KBM-7 (cell line): ENCODE data around the gene ABCA9.

Source experiments
- DNase-seq: peaks from one replicate; pipeline ENCODE4 v3.0.0-alpha.2; 2015
- in situ Hi-C: fragments of 300-500 bp; cut with MboI; formaldehyde crosslinking; loops from 2 replicates; pipeline ENCODE4 v1.14.3; 2020; ENCODE audit warnings: low sequenced_read_pairs, low pct_unique_long_range_greater_than_20kb, mixed read lengths

The ABCA9 gene

DNA sequence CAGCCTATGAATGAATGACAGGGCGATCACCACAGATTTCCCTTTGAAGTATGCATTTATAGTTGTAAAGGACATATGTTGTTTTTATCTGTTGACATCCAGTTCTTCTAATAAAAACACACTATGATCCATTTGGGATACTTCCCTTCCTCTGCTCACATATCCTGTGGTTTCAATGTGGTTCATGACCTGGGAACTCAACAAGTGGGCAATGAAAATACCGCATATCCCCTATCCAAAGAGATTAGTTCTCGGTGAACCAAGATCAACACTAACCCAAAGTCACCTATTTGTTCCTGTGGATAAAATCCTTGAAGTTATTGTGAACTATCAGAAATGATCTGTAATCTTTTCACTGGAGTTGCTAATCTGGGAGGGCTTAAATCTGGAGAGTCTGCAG lies 121.5 kb downstream of the ABCA9 start:
- in situ Hi-C loops, result no loop called here

DNA sequence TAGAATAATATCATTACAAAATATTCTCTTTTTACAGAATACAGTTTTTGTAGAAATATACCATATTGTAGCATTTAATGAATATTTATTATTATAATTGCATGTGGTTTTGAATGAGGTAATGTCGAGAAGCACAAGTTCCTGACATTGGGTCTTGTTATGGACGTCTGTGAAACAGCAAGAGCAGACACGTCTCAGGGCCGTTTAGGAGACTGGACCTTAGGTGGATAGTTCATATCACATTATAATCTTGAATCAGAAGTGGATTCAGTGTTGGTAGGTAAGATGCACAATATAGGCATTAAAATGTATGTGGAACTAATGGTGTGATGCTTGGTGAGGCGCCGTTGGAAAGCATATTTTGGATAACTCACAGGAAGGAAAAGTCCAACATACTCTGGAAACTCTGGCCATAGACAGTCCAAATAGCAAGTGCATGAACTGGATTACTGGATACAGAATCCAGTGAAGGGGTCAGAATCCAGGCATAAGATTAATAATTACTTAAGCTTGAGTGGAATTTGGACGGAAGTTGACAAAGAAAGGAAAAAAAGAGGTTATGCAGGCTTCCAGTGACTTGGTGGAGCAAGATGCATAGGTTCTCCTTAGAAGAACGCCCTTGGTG lies 122.7 kb downstream of the ABCA9 start:
- in situ Hi-C loops, result no loop called here
- no peak for DNase-seq

More for the DNA sequence above, 121.5 kb downstream of the ABCA9 start:
- DNase-seq, result no peak

DNA sequence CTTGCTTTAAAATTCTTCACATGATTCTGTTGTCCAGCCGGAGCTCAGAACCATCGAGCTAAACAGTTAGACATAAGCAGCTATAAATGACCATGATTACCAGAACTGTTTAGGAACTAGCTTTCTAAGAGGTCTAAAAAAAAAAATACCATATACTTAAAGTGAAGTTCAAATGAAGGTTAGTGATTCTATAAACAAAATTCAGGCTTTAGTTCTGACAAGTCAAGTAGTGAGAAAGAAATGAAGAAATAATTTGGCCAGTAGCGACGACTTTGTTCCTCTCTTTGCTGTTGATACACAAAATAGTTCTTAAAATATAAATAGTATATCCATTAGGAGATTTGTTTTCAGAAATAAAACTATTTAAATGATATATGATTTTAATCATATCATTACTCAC lies 133.2 kb downstream of the ABCA9 start:
- no peak for DNase-seq
- in situ Hi-C loops, result no loop called here

DNA sequence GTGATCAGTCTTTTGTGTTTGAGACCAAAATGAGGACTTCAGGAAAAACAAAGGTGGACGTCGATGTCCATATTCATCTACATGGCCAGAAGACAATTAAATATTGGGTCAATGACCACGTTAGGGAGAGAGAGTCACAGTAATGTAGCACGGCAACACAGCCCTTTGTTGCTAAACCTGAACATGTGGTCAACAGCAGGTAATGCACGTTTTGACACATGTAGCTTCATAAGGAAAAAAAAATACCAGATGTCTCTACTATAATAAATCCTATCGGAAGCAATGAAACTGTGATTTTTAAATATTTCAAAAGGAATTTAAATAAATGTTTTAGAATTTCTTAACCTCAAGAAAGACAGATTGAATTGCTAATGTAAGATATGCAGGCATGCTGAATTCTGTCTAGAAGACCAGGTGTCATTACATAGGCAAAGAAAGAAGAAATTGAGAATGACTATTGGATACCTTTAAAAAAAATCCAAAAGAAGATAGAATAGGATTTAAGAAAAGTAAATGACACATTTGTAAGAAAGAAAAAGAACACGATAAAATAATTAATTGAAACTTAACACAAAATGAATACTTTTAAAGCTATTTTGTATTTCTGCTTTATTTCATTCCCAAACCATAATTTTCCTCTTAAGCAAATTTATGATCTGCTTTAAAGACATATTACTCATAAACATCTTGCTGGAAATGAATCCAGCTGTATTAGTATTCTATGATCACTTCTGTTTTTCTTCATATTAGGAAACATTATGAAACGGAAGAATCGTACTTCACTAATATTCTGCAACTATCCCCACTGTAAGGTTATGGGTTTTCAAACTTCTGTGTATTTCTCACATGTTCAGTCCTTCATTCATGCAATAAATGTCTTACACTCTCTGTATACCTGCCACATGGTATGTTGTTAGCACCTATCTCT lies 135.7 kb downstream of the ABCA9 start:
- in situ Hi-C loops, result no loop called here
- DNase-seq, result no peak
